GM18868 (cell line): ENCODE data around the gene SLC28A1.
"Not testable (repeated sequence)": the region's sequence is repeated elsewhere in the genome, so short reads cannot be mapped to it uniquely, and the experiment has no call there.

ENCODE experiments used
- ATAC-seq: cut with Tn5 transposase; IDR thresholded peaks from one replicate; pipeline ENCODE4 v1.9.1; 2021; ENCODE audit warnings: mild to moderate bottlenecking, moderate library complexity; ENCODE audit not compliant: unreplicated experiment

Gene SLC28A1

GRCh38 chr15:84909029-84909428, 24.6 kb downstream of the SLC28A1 start:
- ATAC-seq, result no peak

GRCh38 chr15:84909782-84910181, 25.3 kb downstream of the SLC28A1 start:
- no peak for ATAC-seq

- no peak for ATAC-seq
These were observed 26.6 kb downstream of the SLC28A1 start for GRCh38 chr15:84910928-84911623.

- ATAC-seq, result no peak
These were observed 27.6 kb downstream of the SLC28A1 start for GRCh38 chr15:84911879-84912660.

- ATAC-seq, result no peak
These were observed 28.9 kb downstream of the SLC28A1 start for GRCh38 chr15:84913360-84913723.

GRCh38 chr15:84914351-84914750, 29.9 kb downstream of the SLC28A1 start:
- ATAC-seq, result no peak

- peak; percentile 99 for ATAC-seq
These were observed 30.6 kb downstream of the SLC28A1 start for GRCh38 chr15:84914909-84915605.

GRCh38 chr15:84915606-84915958, 31.1 kb downstream of the SLC28A1 start:
- ATAC-seq, result no peak

GRCh38 chr15:84917452-84917851, 33.0 kb downstream of the SLC28A1 start:
- ATAC-seq, result no peak

GRCh38 chr15:84919106-84919667, 34.7 kb downstream of the SLC28A1 start:
- no peak for ATAC-seq

- ATAC-seq, result no peak
These were observed 36.7 kb downstream of the SLC28A1 start for GRCh38 chr15:84921121-84921520.

- no peak for ATAC-seq
These were observed 38.1 kb downstream of the SLC28A1 start for GRCh38 chr15:84922530-84922929.

GRCh38 chr15:84924077-84924731, 39.7 kb downstream of the SLC28A1 start:
- no peak for ATAC-seq

GRCh38 chr15:84924821-84925569, 40.5 kb downstream of the SLC28A1 start:
- not testable (repeated sequence) for ATAC-seq

GRCh38 chr15:84925906-84926305, 41.4 kb downstream of the SLC28A1 start:
- no peak for ATAC-seq

- ATAC-seq, result no peak
These were observed 42.2 kb downstream of the SLC28A1 start for GRCh38 chr15:84926491-84927230.

GRCh38 chr15:84928843-84929168, 44.3 kb downstream of the SLC28A1 start:
- ATAC-seq, result no peak

- ATAC-seq, result no peak
These were observed 45.5 kb downstream of the SLC28A1 start for GRCh38 chr15:84929795-84930603.
